NCI-H510A (cell line): ENCODE data around the gene SIGLEC10.

Source experiments
- DNase-seq: peaks from one replicate; lab custom pipeline; 2025; lab: John Stamatoyannopoulos, UW

SIGLEC10 gene

DNA sequence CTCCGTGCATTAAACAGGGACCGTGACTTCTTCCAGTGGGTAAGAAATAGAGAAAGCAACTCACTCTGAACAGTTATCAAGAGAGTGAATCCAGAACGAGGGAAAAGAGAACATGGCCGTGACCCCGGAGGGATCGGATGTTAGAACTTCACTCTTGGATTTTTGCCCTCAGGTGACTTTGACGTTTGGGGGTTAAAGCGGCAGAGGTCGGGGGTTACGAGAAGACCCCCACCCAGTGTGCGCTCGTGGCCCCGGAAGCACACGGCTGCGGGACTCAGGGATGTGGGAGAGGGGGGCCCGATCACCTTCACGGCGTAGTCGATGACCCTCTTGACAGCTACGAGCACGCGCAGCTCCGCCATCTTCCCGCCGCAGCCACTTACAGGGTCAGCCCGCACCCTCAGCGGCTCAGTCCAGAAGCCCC is 51.5 kb downstream of the SIGLEC10 start, which contains the start of gene ETFB:
Gene ETFB (minus strand): TSS at position 424 of the 424 bp plus-strand sequence. CDS start 62 bp downstream, at position 362.
- no peak for DNase-seq

DNA sequence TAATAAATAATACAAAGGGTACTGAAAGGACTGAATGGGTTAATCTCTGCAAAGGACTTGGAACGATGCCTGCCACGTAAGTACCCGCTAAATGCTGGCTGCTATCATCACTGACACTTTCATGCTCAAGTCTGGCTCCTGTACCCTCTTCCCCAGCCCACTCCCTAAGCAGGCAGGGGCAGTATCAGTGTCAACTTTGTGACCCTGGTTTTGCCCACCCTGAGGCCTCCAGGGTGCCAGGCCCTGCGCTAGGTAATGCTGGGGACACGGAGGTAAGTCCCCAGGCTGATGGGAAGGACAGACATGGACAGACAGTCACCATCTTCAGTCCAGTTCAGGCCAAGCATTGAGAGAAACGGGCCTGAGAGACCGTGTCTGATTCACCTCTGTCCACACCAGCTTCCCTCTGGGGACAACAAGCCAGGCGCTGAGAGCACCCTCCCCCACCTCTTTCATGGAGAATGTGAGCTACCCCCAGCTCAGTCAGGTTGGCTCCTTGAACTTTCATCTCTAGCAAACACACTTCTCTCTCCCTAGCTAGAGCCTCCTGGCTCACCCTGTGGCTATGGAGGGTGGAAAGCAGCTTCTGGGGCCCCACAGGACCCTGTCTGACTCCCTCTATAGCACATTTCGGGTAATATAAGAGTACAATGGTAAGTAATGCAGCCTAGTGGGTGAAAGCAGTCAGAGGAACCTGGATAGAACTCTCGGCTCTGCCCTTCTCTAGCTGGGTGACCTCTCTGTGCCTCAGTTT is 52.1 kb downstream of the SIGLEC10 start:
- DNase-seq, result no peak

DNA sequence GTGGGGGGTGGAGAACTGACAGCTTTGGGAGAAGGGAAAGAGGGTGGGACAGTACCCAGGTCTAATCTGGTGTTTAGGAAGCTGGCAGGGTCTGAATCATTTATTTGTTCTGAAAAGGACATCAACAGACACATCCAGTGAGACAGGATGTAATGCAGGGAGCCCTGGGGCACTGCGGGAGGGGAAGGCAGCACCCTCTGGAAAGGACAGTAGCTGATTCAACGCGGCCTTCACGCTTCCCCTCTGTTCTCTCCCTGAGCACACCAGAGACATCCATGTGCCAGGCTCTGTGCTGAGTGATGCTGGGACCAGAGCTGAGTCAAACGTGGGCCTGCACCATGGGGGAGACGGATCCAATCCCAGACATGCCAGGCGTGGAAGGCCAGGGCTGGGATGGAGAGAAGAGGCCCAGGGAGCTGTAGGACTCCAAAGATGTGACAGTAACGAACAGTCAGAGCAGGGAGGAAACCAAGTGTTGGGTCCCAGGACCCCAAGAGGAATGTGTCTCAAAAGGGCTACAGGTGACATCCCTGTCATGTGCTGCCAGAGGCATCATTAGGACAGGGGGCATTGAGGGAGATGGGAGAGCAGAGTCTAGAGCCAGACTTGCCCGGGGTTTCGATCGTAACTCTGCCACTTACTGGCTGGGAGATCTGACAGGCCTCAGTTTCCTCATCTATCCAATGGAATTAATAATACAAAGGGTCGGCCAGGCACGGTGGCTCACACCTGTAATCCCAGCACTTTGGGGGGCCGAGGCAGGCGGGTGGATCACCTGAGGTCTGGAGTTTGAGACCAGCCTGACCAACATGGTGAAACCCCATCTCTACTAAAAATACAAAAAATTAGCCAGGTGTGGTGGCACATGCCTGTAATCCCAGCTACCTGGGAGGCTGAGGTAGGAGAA is 53.0 kb downstream of the SIGLEC10 start:
- no peak for DNase-seq

DNA sequence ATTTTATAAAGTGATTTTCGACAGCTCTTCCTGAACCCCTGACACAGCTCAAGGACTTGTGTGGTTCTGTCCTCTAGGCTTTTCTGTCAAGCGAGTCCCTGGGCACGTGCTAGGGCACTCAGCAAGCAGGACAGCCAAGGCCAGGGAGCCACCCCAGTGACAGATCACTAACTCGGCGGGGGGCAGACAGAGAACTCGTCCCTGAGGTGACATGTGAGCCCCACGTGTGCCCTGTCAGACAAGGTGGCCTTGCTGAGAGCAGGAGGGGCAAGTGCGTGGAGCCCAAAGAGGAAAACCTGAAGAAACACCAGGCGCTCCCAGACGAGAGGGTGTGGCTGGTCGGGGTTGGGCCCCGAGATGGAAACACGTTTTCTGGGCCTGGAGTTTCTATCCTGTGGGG is 56.2 kb downstream of the SIGLEC10 start:
- no peak for DNase-seq
